Germinal center (tissue), 1 donor: Measurements from ENCODE around the gene MYOM1.
"Not testable (repeated sequence)": the region's sequence is repeated elsewhere in the genome, so short reads cannot be mapped to it uniquely, and the experiment has no call there.

Source experiments
- DNase-seq: peaks from one replicate; pipeline ENCODE4 v3.0.0; 2012; ENCODE audit warnings: mixed read lengths, low spot score

MYOM1 gene

DNA sequence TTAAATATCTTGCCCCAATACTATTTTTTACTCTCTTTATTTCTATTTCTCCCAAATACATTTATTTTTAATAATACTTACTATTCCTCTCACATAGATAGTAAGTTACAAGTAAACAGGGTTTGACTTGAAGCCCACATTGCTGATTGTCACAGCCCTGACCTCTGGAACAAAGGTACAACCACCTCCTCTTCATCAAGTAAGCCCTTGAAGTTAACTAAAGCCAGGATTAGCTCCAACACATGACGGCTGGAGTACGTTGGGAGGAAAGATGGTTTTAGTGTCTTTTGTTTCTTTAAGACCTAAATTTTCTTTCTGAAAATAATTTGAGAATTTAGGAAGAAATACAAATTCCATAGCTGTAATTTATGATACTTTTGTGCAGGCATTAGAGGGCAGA lies 949 bp downstream of the MYOM1 start:
- no peak for DNase-seq

DNA sequence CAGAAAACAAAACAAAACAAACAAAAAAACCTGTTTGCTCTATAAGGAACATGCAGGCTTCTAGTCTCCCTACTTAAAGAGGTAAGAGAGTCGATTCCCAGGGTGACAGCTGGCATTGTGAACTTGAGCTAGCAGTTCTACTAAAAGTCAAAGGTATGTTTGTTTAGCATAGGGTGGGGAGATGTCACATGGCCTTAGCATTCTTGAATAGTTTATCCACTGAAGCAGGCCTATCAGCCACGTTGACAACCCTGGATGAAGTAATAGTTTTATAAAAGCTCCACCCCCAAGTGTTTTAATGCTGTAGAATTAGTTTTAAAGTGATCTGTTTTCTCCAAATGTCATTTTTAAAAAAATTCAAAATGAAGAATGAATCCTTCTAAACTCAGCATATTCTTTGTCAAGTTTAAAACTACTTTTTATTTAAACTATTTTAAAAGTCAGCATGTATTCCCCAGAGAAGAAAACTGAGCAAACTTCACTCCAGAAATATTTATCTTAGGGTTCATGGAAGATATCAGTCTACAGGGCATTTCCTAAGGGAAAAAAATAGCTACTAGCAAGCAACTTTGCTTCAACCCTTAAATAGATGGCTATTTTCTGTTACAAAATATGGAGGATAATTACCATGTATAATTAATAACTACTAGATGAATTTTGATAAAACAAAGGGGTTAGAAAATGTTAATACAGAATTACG lies 1.7 kb downstream of the MYOM1 start:
- DNase-seq: no peak

DNA sequence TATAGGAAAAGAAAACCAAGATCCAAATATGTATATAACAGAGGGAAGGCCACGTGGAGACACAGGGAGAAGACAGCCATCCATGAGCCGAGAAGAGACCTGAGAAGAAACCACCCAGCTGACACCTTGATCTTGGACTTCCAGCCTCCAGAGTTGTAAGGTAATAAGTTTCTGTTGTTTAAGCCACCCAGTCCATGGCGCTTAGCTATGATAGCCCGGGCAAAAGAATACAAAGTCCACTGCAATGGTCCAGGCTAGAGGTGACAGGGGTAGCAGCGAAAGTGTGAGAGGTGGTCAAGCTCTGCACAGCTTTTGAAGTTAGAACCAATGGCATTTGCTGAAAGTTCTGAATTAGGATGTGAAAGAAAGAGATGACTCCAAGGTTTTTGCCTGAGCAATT lies 2.8 kb downstream of the MYOM1 start:
- no peak for DNase-seq

DNA sequence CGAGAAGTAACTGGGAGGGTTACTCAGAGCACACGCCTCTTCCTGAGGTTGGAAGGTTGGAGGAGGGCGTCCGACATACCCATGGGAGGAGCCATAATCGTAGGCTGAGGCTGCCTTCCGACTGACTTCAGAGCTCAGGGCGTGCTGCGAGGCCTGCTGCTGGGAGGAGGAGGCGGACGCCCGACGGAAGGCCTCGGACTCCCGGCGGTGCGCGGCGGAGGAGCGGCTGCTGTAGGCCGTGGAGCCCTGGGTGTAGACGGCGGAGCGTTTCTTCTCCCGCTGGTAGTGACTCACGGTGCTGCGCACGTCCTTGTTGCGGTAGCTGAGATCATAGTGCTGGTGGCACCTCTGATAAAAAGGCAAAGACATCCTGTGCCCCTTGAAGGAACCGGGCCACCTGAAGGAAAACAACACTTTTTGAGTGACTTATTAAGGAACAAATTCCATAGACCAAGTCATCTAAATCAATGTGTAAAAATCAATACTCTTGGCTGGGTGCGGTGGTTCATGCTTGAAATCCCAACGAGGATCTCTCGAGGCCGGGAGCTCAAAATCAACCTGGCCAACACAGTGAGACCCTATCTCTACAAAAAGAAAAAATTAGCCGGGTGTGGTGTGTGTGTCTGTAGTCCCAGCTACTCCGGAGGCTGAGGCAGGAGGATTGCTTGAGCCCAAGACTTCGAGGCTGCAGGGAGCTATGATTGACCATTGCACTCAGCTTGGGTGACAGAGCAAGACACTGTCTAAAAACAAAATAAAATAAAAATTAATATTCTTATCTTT lies 4.7 kb downstream of the MYOM1 start:
- no peak for DNase-seq

DNA sequence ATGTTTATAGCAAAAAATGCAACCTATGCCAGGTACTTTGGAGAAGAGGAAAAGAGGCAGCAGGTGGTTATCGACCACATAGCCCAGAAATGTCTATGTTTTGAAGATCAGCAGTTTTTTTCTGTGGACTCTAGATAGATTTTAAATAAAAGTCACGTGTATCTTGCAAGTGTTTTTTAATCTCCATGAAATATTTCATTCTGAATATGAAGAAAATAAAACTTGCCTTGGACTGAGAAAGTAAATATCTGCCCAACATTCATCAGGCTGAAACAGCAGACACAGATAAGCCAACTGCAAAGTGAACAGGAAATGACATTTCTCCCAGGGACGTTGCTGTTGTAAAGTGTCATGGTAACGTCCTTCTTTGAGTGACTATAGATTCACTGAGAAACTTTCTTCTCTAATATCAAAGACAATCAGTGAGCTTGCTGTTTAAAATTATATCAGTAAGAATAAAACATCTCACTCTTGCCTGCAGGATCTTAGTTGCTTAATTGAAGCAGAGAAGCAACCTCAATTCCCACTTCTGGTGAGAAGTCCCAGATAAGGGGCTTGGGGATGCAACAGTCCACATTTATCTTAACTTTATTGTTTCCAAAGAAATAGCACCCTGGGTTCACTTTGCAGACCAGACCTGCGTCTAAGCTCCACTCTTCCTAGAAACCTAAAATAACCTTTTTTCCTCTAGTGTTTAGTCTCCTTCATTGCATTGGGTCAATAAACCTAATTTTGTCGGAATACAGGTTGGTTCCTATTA lies 6.3 kb downstream of the MYOM1 start:
- DNase-seq: no peak

DNA sequence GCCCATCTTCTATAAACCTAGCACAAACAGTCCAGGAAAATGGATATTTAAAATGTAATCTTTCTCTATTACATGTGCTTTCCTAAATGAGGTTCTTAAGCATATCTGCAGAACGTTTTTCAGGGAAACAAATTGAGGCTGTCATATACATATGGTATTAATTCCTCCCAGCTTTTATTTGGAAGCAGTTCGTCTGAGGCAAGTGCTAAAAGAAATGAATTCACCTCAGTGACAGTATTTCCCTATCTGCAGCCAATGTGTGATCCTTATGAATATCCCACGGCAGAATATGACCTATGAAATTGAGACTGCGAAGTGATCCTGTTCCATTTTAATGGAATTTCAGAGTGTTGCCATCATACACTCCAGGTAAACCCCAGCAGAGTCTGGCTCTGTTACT lies 7.1 kb downstream of the MYOM1 start:
- no peak for DNase-seq

DNA sequence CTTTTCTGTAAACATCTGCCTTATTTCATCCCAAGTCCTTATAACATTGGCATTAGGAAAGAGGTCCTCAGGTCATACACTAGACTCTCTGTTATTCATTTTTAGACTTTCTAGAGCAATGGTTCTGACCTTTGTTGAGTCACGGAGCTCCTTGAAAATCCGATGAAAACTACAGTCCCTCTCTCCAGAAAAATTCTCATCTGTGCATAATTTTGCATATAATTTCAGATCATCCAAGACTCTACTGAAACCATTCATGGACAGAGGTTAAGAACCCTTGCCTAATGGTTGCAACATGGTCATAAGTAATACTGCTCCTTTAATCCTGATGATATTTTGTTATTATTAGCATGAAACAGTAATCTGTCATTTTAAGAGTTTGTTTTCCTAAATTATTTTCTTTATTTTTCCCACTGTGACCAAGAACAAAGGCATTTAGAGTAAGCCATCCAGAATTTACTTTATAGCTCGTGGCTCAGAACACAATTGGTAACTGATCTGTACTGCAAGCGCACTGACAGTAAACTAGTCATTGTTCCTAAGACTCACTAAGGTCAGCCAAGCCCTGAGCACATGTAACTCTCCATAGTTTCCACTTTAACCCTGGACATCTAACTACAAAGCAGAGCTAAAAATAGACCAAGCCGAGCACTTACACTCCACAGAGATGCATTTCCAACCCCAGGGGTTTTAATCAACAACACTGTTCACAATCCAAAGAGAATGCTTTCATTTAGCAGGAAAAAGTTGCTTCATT lies 8.4 kb downstream of the MYOM1 start:
- DNase-seq: no peak

DNA sequence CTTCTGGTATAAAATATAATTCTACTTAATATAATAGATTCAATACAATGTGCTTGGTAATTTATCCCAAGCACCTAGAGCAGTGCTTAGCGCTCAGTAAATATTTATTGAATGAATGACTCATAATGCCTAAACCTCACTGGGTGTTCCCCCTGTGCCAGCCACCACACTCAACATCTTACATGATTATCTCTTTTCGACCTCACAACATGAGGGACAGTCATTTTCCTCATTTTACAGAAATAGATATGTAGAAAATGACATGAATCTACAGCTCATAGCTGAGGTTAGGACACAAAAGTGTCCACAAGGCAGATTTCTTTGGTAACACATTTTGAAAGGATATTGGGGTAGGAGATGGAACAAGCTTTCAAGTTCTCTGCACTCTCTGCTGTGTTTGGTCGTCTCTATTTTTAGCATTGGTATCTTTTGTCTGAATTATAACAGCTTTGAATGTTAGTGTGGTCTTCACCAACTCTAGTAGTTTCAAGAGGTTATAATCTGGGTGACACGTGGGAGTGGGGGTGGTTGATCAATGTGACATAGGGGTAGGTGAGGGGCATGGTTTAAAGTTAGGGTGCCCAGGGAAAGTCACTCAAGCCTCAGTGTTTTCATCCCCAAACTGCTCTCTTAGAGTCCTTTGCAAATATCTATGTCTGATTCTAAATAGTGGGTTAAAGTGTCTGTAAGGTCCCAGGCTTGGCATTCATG lies 9.8 kb downstream of the MYOM1 start:
- no peak for DNase-seq

DNA sequence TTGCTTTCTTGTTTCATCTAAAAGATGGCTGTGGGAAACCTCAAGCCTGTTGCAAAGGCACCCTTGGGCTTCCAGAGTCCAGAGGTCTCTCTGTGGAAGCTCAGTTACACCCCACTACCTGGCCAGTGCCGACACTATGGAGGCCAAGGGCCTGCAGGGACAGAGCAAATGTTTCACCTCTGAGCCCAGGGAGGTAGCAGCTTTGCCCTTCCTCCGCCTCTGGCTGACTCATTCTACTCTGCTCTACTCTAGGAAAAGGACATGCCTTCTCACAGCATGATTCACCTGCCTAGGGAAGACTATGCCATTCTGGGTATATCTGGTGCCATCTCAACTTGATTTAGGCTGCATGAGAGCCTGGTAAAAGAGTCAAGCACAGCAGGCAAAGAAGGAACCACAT lies 12.2 kb downstream of the MYOM1 start:
- no peak for DNase-seq

DNA sequence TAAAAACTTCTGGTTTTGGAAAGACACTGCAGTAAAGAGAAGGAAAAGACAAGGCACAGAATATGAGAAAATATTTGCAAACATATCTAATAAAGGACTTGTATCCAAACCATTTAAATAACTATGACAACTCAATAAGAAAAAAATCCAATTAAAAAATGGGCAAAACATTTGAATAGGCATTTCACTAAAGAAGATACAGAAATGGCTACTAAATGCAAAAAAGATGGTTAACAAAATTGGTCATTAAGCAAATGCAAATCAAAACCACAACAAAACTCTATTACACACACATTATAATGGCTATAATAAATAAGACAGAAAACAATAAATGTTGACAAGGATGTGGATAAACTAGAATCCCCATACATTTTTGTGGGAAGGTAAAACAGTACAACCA lies 14.5 kb downstream of the MYOM1 start:
- DNase-seq: no peak

DNA sequence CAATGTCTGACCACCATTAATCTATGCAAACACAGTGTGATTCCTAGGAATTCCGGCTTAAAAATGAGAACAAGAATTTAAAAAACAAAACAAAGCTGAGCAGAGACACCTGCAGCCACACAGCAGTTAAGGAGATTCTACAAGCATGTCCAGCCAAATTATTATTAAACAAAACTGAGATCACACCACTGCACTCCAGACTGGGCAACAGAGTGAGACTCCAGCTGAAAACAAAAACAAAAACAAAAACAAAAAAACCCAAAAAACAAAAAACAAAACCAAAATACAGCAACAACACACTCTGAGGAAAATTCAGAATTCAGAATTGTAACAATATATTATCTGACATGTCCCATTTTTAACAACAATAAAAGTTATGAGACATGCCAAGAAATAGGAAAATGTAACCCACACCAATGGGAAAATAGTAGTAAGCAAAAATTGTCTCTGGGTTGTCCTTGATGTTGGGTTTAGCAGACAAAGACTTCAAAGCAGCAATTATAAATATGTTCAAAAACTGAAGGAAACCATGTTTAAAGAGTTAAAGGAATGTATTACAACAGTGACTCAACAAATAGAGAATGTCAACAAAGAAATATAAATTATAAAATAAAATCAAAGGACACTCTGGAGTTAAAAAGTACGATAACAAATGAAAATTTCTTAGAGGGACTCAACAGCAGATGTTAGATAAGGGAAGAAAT lies 19.7 kb downstream of the MYOM1 start:
- DNase-seq: no peak

DNA sequence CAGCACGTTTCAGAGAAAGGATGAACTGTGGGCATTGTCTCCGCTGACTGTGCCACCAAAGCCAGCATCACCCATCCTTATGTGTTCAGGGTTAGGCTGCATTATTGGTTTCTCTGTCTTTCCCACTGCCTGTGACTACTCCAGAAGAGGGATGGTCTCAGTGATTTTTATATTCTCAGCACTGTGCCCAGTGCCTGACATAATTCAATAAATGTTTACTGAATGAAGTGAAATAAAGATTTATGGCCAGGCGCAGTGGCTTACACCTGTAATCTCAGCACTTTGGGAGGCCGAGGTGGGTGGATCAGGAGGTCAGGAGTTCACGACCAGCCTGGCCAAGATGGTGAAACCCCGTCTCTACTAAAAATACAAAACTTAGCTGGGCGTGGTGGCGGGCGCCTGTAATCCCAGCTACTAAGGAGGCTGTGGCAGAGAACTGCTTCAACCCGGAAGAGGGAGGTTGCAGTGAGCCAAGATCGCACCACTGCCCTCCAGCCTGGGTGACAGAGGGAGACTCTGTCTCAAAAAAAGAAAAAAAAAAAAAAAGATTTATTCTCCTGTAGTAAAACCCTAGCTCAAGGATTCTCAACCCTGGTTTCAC lies 21.4 kb downstream of the MYOM1 start:
- not testable (repeated sequence) for DNase-seq

DNA sequence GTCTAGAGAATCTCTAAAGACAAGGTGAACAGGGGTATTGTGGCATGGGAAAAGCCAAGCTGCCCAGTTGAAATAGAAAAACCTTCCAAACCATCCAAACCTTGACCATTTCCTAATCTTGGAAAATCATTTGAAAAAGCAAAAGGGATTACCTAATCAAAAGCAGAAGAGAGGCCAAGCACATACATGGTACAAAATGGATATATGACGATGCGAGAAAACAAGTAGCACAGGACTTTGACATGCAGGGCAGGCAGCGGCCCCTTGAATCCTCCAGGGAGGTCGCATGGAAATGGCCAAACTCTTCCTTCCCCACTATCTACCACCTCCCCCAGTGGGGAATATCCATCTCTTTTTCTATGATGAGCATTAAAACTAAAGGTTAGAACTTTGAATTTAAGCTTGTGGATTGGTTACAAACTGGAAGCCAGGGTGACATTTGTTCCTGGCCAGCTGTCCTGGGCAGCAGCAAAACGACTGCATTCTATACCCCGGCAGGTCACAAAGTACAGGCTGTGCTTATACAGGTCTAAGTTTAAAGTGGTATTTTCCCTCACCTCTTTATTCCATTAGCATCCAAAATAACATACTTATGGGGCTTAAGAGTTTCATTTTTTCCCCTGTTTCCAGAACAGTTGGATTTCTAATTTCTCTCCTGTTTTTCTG lies 24.7 kb downstream of the MYOM1 start:
- DNase-seq: no peak

DNA sequence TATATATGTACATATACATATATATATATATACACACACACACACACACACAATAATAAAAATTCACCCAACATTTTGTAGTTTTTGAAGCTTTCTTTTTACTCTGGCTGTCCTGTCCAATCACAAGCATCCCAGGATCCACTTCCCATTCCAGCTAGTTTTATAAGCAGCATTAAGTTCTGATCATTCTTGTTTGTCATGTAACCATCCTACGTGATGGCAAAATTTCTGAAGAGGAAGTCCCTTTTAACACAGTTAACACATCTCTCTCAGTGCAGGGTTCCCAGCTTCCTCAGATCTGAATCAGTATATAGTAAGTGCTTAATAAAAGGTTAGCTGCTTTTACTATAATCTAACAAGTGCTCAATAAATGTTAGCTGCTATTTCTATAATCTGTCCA lies 26.4 kb downstream of the MYOM1 start:
- DNase-seq: no peak

DNA sequence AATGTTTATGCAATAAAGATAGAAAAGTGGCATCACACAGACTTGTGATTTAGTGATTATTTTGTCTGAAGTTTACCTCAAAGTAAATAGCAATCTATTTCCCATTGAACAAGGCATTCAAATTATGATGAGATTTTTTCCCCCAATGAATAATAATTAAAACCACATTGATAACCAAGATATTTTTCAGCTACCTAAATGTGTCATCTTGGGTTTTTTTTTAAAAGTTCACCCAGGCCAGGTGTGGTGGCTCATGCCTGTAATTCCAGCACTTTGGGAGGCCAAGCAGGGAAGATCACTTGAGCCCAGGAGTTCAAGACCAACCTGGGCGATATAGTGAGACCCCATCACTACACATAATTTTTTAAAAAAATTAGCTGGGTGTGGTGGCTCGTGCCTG lies 27.0 kb downstream of the MYOM1 start:
- DNase-seq: no peak

DNA sequence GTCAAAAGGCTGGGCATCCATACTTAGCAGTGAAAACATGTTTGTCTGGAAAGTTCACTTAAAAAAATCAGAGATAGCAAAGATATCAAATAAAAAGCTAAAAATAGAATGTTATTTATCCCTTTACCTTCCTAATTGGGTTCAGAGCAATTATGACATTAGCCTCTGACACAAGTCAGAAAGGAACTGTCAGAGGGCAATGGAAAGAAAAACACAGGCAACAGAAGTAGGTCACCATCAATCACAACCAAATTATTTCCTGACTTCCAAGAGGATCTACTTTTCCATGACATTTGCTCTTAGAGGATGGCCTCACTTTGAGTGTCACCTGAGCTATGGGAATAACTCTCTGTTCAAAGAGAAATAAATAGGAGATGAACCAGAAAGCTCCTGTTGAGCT lies 27.5 kb downstream of the MYOM1 start:
- DNase-seq: no peak

DNA sequence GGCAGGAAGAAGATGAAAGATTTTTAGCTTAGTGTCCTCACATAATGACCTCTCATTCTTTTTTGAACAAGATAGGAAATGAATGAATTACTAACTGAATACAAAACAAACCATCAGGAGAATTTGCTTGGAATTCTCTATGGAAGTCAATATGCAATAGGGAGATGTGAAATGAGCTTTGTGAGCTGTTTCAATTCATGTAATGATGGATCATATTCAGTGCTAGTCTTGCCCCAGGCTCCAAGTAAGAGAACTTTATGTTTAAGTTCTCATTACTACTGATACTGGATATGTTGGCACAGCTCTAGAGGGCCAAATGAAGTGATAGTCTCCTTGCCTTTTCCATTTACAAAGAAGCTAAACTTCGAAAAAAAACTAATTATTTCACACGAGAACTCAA lies 29.2 kb downstream of the MYOM1 start:
- no peak for DNase-seq

DNA sequence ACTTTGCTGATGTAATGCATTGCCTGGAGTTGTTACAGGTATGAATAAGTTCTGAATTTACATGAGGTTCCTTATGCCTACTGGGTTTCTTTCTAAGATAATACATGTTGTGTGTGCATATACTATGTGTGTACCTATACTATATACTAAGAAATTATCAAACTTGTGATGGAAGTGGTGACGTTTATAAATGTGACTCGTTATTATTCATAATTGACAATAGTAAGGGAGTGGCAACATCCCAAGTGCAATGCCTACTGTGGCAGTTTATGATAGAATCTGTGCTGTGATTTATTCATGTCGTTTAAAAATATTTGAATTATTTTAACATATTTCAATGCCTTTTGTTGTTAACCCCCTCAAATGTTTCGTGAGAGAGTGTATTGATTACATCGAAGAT lies 29.9 kb downstream of the MYOM1 start:
- DNase-seq: no peak

DNA sequence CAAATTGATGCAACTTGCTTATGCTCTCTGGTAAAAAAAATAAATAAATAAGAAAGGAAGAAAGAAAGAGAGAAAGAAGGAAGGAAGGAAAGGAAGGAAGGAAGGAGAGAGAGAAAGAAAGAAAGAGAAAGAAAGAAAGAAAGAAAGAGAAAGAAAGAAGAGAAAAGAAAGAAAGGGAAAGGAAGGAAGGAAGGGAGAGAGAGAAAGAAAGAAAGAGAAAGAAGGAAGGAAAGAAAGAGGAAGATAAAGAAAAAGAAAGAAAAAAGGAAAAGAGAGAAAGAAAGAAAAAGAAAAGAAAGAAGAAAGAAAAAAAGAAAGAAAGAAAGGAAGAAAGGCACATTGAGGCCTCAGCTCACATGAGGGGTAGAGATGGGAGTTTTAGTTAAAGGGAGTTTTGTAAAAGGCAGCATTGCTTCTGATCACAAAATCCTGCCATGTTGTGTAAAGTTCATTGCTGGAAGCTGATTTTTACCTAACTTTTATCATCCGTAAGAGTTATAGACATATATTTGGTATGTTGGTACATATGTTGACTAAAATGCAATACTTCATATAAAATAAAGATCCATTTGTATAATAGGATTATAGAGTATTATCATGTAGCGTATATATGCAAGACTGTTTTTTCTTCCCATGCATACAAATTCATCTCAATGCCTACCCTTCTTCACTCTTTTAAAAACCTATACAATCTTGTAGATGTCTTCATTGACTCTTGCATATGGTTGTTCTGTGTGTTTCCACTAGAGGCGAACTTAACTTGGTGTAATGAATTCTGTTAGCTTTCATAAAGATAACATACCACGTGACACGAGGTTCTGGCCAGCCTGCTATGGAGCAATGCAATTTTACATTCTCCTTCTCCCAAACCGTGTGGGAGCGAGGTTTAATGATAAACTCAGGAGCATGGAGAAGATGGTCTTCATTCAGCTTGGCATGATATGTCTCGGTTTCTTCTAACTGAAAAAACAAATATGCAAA lies 32.8 kb downstream of the MYOM1 start:
- no peak for DNase-seq
